ES-I3 (cell line): Measurements from ENCODE around the gene PARK7.

ENCODE experiments used
- H3K36me3 ChIP-seq: 2 replicates; pipeline ENCODE4 v1.6.1; 2013; ENCODE audit warnings: mild to moderate bottlenecking, low read length, control low read depth, moderate library complexity; ENCODE audit not compliant: insufficient read depth
- H3K4me1 ChIP-seq: 2 replicates; pipeline ENCODE4 v1.6.1; 2013; ENCODE audit warnings: mild to moderate bottlenecking, control low read depth, low read length; ENCODE audit not compliant: insufficient read depth
- H3K9ac ChIP-seq: 2 replicates; pipeline ENCODE4 v1.6.1; 2013; ENCODE audit warnings: low read depth, mild to moderate bottlenecking, low read length, moderate library complexity
- H3K9me3 ChIP-seq: 2 replicates; pipeline ENCODE4 v1.6.1; 2013; ENCODE audit warnings: mild to moderate bottlenecking, low read length, moderate library complexity; ENCODE audit not compliant: control insufficient read depth, insufficient read depth

The PARK7 gene

DNA sequence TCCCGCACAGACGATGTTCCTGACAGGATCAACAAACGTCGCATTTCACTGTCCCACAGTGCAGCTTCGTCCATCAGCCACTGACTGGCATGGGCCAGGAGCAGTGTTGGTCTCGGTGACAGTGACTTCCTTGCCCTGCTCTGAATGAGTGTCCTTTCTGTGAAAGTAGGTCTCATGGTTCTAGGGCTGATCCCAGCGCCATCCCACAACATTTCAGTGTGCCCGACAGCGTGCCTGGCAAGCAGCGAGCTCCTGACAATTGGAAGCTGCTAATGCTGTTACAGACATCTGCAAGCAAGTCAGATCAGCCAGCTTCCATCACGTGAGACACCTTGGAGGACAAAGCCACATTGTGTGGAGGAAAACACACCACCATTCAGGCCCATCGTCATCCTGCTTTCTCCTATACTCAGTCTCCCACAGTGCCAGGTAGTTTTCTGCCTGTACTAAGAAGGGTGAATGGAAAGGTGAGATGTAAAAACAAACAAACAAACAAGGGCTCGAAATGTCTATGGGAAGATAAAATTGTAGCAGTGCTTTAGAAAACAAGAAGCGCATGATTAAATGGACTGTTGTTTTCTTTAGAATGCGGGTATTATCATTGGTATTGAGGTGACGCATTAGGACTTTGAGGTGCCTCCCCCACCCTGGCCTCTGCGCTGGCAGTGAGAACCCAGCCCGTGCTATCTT lies 42.7 kb downstream of the PARK7 start:
- Histone ChIP-seq H3K9ac (no peak overlapping the region), H3K4me1 (peaks cover 26% of the 10 kb centered on the region), H3K36me3 (no peaks in the 10 kb centered on the region), H3K9me3 (no peaks in the 10 kb centered on the region)

DNA sequence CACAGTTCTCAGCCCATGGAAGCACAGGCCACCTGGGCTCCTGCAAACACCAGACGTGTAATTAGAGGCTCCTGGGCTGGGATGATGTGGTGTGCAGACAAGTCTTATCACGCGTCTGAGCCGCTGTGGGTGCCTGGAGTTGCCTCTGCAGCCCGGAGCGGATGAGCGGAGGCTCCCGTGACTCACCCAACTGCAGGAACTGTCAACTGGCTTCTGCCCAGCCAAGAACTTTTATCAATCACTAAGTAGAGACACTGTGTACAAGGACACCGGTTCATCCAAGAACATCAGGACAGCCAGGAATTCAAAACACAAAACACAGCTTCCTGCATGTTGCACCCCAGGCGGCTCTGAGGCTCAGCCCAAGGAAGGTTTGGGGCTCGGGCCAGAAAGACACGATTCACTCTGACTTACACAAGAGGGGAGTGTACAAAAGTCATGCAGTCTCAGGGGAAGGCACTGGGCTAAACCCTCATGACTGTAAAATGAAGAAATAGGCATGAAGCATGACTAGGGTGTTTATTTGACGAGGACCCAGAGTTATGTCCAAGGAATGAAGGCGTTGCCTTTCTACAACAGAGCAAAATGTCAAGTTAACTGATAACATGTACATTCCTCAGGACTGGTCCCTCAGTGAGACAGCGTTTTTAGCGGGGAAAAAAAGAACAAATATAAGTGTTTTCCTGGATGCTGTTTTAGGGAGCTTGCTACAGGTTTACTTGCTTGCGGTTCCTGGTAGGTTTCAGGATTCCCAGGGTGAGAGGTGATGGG lies 43.5 kb downstream of the PARK7 start:
- H3K4me1 ChIP-seq: peaks cover 26% of the 10 kb centered on the region
- H3K36me3 ChIP-seq: no peaks in the 10 kb centered on the region
- no peaks in the 10 kb centered on the region for H3K9me3 ChIP-seq
- H3K9ac ChIP-seq: no peak overlapping the region

DNA sequence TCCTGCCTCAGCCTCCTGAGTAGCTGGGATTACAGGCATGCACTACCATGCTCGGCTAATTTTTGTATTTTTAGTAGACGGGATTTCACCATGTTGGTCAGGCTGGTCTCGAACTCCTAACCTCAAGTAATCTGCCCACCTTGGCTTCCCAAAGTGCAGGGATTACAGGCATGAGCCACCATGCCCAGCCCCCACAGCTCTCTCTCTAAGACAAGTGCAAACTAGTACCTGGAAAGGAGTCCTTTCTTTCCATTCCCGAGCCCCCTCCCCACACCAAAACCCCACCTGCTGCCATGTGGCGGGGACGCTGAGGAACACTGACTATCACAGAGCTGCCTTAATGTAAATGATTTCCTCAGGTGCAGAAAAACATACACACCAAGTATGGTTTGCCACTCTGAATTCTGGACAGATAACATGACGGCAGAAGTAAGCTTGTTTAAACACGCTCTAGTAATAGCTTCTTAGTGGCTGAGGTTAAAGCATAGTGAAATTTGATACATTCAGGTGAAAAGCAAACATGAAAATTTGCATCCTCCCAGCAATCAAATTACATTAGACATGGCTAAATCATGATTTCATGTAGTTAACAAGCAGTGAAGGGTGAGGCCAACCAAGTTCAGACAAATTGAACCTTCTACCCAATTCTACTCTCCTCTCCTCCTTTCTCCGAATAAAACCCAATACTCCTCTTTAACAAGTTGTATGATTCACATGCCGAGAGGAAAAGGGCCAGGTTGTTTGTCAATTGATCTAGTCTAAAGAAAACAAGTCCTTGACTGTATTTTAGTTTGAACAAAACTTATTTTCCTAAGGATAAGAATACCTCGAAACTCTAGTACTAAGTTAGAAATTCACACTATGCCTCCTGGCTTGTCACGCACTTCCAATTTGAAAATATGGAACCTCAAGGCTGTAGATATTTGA lies 44.8 kb downstream of the PARK7 start:
- H3K9me3 ChIP-seq: no peaks in the 10 kb centered on the region
- H3K36me3 ChIP-seq: peaks cover 7% of the 10 kb centered on the region; the same call in 1 of the 2 replicates
- H3K9ac ChIP-seq: no peak overlapping the region
- peaks cover 26% of the 10 kb centered on the region for H3K4me1 ChIP-seq

DNA sequence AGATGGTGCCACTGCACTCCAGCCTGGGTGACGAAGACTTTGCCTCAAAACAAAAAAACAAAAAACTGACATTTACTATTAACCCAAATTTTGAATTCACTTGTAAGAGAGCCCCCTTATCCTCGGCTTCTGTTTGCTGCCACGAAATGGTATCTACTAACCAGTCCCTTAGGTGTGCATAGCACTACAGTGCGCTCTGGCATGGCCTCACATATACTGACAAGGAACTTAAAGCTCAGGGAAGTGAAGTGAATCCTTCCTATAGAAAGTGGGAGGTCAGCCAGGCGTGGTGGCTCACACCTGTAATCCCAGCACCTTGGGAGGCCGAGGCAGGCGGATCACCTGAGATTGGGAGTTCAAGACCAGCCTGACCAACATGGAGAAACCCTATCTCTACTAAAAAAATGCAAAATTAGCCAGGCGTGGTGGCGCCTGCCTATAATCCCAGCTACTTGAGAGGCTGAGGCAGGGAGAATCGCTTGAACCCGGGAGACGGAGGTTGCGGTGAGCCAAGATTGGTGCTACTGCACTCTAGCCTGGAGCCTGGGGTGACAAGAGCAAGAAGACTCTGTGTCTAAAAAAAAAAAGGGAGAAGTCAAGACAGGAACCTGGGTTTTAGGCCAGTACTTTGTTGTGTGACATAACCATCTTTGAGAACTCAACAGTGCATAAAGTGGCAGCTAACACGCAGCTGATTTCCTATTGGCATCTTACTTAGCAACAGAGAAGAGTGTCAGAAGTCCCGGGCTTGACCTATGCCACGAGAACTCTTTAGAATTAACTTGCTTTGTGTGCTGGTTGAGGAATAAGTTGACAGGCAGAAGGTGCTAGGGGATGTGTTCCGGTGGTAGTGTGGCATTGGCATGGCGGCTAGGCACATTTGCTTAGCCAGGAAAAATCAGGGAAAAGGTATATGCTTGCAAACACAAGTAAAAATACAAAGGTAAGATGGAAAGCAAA lies 47.8 kb downstream of the PARK7 start:
- Histone ChIP-seq H3K36me3 (peaks cover 23% of the 10 kb centered on the region), H3K4me1 (peaks cover 19% of the 10 kb centered on the region), H3K9ac (no peak overlapping the region), H3K9me3 (no peaks in the 10 kb centered on the region)

DNA sequence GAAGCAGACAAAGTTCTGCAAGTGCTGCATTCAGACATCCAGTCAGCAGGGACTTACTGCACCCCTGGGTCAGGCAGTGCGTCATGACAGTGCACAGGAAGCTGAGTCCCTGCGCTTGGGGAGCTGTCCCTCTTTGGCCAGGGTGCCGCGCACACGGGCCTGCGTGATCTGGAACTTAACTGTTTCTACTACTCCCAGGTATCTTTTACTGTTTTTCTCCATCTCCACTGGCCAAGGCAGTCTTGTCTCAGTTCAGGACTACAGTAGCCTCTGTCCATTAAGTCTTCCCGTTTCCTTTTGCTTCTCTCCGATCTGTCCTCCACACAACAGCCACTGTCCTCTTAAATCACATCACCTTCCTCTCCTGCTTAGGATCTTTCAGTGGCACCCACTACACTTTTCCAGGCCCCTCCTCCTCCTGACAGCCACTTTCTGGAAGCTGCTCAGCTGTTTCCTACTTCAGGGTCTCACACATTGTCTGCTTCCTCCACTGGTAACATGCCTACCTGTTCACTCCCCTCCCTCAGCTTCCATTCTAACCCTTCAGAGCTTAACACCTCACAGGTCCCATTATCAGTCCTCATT lies 48.7 kb downstream of the PARK7 start:
- Histone ChIP-seq H3K36me3 (peaks cover 28% of the 10 kb centered on the region), H3K9ac (no peak overlapping the region), H3K4me1 (peaks cover 12% of the 10 kb centered on the region), H3K9me3 (no peaks in the 10 kb centered on the region)

DNA sequence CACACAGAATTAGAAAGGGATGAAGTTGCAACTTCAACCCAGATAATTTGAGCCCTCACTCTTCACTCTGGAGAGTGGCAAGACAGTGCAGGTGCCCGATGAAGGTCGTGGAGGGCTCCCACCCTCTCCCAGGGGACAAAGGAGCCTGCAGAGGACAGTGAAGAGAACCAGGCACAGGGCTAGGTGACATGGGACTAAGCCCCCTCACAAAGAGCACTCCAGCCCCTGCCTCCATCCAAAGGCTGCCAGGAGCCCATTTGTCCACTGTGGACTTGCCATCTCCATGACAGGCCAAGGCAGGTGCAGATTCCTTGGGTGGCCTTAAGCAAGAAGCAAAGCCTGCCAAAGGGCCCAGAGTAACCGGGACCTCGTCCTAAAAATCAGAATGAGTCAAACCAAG lies 49.5 kb downstream of the PARK7 start:
- Histone ChIP-seq H3K9ac (no peak overlapping the region), H3K9me3 (no peaks in the 10 kb centered on the region), H3K4me1 (peaks cover 16% of the 10 kb centered on the region), H3K36me3 (peaks cover 28% of the 10 kb centered on the region)

DNA sequence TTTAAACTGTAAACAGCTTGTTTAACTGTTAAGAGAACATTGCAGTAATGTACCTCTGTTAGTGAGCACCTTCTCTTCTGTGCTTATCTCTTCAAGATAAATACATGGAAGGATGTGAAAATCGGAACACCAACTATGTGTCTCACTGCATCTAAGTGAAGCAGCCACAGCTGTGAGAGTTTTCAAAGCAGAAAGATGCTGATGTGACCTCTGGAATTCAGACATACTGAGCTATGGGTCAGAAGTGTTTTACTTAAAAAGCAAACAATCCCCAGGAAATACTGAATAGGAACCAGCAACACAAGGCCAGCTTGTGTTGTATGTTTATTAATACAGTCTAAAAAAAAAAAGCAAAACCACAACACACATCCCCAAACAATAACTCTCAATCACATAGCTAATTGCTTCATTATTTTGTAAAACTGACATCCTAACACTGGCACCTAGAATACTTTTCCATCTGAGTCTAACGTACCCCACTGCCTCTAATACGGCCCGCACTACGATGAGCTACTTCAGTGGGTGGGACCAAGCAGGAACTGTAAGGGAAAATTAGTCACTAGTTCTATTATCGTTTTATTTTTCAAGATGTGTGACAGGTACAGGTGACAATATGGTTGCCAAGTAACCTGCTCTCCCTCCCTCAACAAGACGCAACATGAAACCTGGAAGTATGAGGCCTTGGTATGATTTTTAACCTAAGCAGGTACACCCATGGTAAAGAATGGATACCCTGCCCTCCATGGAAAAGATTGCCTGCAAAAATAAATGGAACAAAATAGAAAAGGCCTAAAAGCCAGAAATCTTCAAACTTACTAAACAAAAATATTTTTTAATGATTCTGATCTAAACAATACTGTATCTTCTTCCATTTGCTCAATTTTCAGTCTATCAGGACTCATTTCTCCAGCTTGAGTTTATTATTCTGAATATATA lies 50.7 kb downstream of the PARK7 start:
- peaks cover 28% of the 10 kb centered on the region for H3K36me3 ChIP-seq
- no peaks in the 10 kb centered on the region for H3K9me3 ChIP-seq
- no peak overlapping the region for H3K9ac ChIP-seq
- H3K4me1 ChIP-seq: peaks cover 17% of the 10 kb centered on the region

DNA sequence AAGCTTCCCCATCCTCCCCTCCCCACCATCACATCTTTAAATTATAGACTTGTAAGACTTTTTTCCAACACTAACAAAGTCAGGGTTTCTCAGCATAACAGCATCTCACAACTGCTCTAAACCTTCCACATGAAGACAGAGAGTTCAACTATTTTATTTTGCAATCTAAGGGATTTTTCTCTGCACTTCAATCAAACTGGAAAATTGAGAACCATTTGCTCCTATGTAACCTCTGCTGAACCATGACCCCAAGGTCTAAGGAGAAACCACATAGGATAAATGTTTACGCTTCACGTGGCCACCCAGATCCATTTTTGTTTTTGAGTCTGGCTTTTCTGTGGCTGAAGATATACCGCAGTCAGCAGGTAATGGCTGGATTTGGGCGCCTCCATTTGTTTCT lies 51.4 kb downstream of the PARK7 start:
- Histone ChIP-seq H3K9ac (no peak overlapping the region), H3K9me3 (no peaks in the 10 kb centered on the region), H3K4me1 (peaks cover 25% of the 10 kb centered on the region), H3K36me3 (peaks cover 28% of the 10 kb centered on the region)

DNA sequence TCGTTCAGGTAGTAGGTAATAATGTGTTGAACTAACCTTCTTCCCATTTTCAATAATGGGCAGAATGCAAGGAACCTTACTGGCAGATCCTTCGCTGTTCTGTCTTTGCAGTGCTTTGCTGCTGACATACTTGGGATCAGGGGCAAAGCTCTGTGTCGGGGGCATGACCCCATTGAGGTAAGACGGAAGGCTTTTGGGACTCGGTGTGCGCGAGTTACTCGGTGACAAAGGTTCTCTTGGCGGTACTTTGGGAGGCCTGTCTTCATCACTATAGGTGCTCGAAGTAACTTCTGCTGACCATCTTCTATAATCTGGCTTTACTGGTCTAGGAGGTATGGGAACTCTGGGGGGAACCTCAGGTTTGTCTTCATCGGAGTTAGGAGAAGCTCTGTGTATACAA lies 51.9 kb downstream of the PARK7 start:
- H3K9ac ChIP-seq: no peak overlapping the region
- peaks cover 28% of the 10 kb centered on the region for H3K36me3 ChIP-seq
- H3K4me1 ChIP-seq: peaks cover 29% of the 10 kb centered on the region
- H3K9me3 ChIP-seq: no peaks in the 10 kb centered on the region

DNA sequence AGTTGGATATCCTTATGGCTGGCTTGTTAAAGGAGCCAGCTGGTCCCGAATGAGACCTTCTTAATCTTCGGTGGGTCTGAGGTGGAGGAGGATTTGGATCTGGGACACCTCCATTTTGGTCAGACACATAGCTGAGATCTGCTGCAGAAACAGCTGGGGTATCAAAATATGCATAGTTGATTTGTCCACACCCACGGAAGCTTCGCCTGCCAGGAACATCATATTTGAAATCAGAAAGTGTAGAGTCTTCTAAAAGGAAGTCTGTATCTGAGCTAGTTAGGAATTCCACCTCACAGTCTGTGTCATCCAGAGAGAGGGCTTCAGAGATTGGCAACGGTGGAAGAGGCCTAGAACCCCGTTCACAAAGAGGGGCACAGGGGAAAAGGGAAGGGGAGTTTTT lies 52.3 kb downstream of the PARK7 start:
- Histone ChIP-seq H3K4me1 (peaks cover 33% of the 10 kb centered on the region), H3K36me3 (peaks cover 28% of the 10 kb centered on the region), H3K9me3 (no peaks in the 10 kb centered on the region), H3K9ac (no peak overlapping the region)

DNA sequence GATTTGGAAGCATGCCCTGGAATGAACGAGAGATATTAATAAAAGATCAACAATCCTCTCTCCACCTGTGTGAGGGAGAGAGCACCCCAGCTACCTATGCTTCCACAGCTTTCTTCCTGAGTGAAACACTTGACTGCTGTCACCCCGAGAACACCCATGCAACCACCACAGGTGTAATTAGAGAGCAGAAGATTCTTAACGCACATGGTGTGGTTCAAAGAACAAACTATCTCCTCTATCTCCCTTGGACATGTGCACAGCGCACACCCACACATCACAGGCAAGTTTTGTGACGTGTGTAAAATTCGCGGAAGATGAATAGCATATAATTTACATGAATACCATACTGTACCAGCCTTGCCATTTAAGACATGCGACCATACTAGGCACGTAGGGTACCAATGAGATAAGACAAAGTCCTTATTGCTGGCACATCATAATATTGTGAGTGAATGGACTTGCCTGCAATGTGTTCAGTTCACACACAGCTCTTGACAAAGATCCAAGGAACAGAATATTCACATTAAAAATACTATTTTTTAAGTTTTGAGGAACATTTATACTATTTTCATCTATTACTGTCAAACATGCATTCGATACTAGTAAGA lies 53.0 kb downstream of the PARK7 start:
- Histone ChIP-seq H3K4me1 (peaks cover 40% of the 10 kb centered on the region), H3K36me3 (peaks cover 28% of the 10 kb centered on the region), H3K9me3 (no peaks in the 10 kb centered on the region), H3K9ac (no peak overlapping the region)

DNA sequence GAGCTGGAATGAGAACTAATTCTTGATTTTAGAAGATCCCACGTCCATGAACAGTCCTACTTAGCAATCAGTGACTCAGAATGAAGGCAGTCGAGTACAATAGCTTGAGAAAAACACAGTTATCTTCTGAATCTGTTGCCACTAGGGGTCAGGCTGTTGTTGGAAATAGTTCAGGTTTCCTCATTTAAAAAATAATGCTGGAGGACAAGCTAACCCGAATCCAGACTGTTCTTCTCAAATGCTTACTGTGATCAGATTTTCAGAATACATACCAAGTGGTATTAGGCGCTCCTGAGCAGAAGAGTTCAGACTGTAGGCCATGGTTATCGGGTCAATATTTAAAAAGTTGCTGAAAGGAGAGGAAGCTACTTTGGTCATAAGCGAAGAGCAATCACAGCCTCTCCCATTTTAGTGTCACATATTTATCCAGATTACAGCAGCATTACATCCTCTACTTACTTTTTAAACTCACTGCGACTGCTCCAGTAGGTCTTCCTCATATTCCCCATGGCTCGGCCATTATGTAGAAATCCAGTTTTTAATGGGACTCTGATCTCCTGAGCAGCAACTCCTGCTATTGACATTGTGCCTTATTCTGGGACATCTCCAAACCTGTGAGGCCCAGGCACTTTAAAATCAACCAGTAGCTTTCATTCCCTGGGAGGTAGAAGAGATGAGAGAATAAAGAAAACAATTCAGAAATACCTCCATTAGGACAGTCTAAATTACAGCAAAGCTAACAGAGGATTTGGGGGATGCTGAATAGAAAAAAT lies 53.7 kb downstream of the PARK7 start:
- H3K9me3 ChIP-seq: no peaks in the 10 kb centered on the region
- H3K9ac ChIP-seq: no peak overlapping the region
- H3K4me1 ChIP-seq: peaks cover 47% of the 10 kb centered on the region
- H3K36me3 ChIP-seq: peaks cover 28% of the 10 kb centered on the region
